Measurements from ENCODE around the gene SLC24A3. TPM values are rescaled to one million over a fixed set of nuclear protein-coding genes. Genes with fewer than 3 reads are reported as not detected.

The SLC24A3 gene
- total and polyA plus RNA-seq, 2 experiments from 2014 or later = 0.81 to 2.5 TPM

DNA sequence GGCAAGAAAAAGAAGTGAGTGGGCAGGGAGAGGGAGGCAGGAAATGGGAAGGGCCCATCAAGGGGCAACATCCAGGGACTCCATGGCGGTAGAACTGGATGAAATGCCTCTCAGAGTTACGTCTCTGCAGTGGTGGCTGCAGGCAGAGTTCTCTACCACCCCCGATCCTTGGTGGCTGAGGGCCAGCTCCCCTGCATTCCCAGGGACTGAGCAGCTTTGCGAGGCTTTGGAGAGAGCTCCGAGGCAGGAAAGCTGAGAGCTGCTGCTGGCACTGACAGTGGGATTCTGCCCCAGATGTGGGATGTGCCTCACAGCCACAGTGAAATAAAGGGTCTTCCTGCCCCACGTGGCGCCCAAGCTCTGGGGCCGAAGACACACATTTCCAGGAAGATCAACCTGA lies 236.6 kb downstream of the SLC24A3 start:
- ATAC-seq (no peak; the same call in 2 of the 3 replicates), DNase-seq (ENCODE audit: low spot score) (no peak)
- Histone ChIP-seq H3K4me3 (no peak overlapping the region), H3K79me2 (replicated peaks; ENCODE audit: insufficient read depth) (no peaks in the 10 kb centered on the region), H3K36me3 (ENCODE audit: insufficient read depth) (no peaks in the 10 kb centered on the region), H3K9me2 (ENCODE audit: insufficient read depth) (no peaks in the 10 kb centered on the region), H3K27ac (ENCODE audit: low read depth) (no peak overlapping the region), H4K20me1 (replicated peaks; ENCODE audit: insufficient read depth) (no peaks in the 10 kb centered on the region), H3K4me1 (ENCODE audit: insufficient read depth) (no peaks in the 10 kb centered on the region; the same call in 1 of the 2 replicates), H3F3A (replicated peaks; ENCODE audit: low read depth) (no peaks in the 10 kb centered on the region), H3K27me3 (ENCODE audit: insufficient read depth) (no peaks in the 10 kb centered on the region), H2AFZ (no peak overlapping the region), H3K4me2 (no peak overlapping the region)
- H3K4me3 Mint-ChIP-seq = no peak overlapping the region
- peaks cover 1% of the 10 kb centered on the region; the same call in 2 of the 3 replicates for H3K9me3 Mint-ChIP-seq
- H3K27me3 Mint-ChIP-seq (ENCODE audit: insufficient read depth, low read depth, poor library complexity) = peaks cover 4% of the 10 kb centered on the region
- H3K4me1 Mint-ChIP-seq = peaks cover 6% of the 10 kb centered on the region; the same call in 2 of the 3 replicates
- H3K27ac Mint-ChIP-seq = no peak overlapping the region
- H3K36me3 Mint-ChIP-seq (ENCODE audit: low read depth) = no peaks in the 10 kb centered on the region
- TF ChIP-seq POLR2AphosphoS5 (IDR thresholded peaks at IDR 0.05; ENCODE audit: low read depth) = no peak
- no peak for TF ChIP-seq EZH2phosphoT487 (IDR thresholded peaks at IDR 0.05; ENCODE audit: unreplicated experiment)
- TF ChIP-seq STAT1 (IDR thresholded peaks at IDR 0.05; ENCODE audit: unreplicated experiment) = no peak
- no peak for TF ChIP-seq JUNB (IDR thresholded peaks at IDR 0.05; ENCODE audit: unreplicated experiment)
- TF ChIP-seq, protein P1, sequence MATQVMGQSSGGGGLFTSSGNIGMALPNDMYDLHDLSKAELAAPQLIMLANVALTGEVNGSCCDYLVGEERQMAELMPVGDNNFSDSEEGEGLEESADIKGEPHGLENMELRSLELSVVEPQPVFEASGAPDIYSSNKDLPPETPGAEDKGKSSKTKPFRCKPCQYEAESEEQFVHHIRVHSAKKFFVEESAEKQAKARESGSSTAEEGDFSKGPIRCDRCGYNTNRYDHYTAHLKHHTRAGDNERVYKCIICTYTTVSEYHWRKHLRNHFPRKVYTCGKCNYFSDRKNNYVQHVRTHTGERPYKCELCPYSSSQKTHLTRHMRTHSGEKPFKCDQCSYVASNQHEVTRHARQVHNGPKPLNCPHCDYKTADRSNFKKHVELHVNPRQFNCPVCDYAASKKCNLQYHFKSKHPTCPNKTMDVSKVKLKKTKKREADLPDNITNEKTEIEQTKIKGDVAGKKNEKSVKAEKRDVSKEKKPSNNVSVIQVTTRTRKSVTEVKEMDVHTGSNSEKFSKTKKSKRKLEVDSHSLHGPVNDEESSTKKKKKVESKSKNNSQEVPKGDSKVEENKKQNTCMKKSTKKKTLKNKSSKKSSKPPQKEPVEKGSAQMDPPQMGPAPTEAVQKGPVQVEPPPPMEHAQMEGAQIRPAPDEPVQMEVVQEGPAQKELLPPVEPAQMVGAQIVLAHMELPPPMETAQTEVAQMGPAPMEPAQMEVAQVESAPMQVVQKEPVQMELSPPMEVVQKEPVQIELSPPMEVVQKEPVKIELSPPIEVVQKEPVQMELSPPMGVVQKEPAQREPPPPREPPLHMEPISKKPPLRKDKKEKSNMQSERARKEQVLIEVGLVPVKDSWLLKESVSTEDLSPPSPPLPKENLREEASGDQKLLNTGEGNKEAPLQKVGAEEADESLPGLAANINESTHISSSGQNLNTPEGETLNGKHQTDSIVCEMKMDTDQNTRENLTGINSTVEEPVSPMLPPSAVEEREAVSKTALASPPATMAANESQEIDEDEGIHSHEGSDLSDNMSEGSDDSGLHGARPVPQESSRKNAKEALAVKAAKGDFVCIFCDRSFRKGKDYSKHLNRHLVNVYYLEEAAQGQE (IDR thresholded peaks at IDR 0.05; ENCODE audit: unreplicated experiment) = no peak
- no peak for TF ChIP-seq NANOG (IDR thresholded peaks at IDR 0.05; ENCODE audit: borderline replicate concordance)
- TF ChIP-seq EZH2 (IDR thresholded peaks at IDR 0.05; ENCODE audit: low read depth, unreplicated experiment) = no peak
- no peak for TF ChIP-seq ZNF114 (CRISPR knock-in tag; IDR thresholded peaks at IDR 0.05)
- TF ChIP-seq, protein P2, sequence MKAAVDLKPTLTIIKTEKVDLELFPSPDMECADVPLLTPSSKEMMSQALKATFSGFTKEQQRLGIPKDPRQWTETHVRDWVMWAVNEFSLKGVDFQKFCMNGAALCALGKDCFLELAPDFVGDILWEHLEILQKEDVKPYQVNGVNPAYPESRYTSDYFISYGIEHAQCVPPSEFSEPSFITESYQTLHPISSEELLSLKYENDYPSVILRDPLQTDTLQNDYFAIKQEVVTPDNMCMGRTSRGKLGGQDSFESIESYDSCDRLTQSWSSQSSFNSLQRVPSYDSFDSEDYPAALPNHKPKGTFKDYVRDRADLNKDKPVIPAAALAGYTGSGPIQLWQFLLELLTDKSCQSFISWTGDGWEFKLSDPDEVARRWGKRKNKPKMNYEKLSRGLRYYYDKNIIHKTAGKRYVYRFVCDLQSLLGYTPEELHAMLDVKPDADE (IDR thresholded peaks at IDR 0.05) = no peak
- TF ChIP-seq, protein P3, sequence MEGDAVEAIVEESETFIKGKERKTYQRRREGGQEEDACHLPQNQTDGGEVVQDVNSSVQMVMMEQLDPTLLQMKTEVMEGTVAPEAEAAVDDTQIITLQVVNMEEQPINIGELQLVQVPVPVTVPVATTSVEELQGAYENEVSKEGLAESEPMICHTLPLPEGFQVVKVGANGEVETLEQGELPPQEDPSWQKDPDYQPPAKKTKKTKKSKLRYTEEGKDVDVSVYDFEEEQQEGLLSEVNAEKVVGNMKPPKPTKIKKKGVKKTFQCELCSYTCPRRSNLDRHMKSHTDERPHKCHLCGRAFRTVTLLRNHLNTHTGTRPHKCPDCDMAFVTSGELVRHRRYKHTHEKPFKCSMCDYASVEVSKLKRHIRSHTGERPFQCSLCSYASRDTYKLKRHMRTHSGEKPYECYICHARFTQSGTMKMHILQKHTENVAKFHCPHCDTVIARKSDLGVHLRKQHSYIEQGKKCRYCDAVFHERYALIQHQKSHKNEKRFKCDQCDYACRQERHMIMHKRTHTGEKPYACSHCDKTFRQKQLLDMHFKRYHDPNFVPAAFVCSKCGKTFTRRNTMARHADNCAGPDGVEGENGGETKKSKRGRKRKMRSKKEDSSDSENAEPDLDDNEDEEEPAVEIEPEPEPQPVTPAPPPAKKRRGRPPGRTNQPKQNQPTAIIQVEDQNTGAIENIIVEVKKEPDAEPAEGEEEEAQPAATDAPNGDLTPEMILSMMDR (conservative IDR thresholded peaks at IDR 0.05; ENCODE audit: low read depth in 2 of 2) = no peak
- TF ChIP-seq, protein P4, sequence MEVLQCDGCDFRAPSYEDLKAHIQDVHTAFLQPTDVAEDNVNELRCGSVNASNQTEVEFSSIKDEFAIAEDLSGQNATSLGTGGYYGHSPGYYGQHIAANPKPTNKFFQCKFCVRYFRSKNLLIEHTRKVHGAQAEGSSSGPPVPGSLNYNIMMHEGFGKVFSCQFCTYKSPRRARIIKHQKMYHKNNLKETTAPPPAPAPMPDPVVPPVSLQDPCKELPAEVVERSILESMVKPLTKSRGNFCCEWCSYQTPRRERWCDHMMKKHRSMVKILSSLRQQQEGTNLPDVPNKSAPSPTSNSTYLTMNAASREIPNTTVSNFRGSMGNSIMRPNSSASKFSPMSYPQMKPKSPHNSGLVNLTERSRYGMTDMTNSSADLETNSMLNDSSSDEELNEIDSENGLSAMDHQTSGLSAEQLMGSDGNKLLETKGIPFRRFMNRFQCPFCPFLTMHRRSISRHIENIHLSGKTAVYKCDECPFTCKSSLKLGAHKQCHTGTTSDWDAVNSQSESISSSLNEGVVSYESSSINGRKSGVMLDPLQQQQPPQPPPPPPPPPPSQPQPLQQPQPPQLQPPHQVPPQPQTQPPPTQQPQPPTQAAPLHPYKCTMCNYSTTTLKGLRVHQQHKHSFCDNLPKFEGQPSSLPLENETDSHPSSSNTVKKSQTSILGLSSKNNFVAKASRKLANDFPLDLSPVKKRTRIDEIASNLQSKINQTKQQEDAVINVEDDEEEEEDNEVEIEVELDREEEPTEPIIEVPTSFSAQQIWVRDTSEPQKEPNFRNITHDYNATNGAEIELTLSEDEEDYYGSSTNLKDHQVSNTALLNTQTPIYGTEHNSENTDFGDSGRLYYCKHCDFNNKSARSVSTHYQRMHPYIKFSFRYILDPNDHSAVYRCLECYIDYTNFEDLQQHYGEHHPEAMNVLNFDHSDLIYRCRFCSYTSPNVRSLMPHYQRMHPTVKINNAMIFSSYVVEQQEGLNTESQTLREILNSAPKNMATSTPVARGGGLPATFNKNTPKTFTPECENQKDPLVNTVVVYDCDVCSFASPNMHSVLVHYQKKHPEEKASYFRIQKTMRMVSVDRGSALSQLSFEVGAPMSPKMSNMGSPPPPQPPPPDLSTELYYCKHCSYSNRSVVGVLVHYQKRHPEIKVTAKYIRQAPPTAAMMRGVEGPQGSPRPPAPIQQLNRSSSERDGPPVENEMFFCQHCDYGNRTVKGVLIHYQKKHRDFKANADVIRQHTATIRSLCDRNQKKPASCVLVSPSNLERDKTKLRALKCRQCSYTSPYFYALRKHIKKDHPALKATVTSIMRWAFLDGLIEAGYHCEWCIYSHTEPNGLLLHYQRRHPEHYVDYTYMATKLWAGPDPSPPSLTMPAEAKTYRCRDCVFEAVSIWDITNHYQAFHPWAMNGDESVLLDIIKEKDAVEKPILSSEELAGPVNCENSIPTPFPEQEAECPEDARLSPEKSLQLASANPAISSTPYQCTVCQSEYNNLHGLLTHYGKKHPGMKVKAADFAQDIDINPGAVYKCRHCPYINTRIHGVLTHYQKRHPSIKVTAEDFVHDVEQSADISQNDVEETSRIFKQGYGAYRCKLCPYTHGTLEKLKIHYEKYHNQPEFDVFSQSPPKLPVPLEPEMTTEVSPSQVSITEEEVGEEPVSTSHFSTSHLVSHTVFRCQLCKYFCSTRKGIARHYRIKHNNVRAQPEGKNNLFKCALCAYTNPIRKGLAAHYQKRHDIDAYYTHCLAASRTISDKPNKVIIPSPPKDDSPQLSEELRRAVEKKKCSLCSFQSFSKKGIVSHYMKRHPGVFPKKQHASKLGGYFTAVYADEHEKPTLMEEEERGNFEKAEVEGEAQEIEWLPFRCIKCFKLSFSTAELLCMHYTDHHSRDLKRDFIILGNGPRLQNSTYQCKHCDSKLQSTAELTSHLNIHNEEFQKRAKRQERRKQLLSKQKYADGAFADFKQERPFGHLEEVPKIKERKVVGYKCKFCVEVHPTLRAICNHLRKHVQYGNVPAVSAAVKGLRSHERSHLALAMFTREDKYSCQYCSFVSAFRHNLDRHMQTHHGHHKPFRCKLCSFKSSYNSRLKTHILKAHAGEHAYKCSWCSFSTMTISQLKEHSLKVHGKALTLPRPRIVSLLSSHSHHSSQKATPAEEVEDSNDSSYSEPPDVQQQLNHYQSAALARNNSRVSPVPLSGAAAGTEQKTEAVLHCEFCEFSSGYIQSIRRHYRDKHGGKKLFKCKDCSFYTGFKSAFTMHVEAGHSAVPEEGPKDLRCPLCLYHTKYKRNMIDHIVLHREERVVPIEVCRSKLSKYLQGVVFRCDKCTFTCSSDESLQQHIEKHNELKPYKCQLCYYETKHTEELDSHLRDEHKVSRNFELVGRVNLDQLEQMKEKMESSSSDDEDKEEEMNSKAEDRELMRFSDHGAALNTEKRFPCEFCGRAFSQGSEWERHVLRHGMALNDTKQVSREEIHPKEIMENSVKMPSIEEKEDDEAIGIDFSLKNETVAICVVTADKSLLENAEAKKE (CRISPR knock-in tag; IDR thresholded peaks at IDR 0.05) = no peak
- TF ChIP-seq ZNF331 (CRISPR knock-in tag; IDR thresholded peaks at IDR 0.05; ENCODE audit: low read depth) = no peak
- no peak for TF ChIP-seq CREB1 (CRISPR knock-in tag; IDR thresholded peaks at IDR 0.05; ENCODE audit: low read depth)
